Measurements from ENCODE around the gene TMEM266.

TMEM266 gene

DNA sequence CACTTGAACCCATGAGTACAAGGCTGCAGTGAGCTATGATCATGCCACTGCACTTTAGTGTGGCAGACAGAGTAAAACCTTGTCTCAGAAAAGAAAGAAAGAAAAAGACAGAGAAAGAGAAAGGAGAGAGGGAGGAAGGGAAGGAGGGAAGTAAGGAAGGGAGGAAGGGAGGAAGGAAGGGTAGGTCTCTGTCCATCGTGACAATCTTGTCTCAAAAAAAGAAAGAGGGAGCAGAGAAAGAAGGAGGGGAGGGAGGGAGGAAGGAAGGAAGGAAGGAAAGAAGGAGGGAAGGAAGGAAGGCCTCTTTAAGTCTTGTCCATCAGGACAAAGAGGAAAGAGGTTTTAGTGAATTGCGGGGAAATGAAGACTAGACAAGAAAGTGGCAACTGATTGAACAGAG lies 129.3 kb downstream of the TMEM266 start:
- no peak for DNase-seq

DNA sequence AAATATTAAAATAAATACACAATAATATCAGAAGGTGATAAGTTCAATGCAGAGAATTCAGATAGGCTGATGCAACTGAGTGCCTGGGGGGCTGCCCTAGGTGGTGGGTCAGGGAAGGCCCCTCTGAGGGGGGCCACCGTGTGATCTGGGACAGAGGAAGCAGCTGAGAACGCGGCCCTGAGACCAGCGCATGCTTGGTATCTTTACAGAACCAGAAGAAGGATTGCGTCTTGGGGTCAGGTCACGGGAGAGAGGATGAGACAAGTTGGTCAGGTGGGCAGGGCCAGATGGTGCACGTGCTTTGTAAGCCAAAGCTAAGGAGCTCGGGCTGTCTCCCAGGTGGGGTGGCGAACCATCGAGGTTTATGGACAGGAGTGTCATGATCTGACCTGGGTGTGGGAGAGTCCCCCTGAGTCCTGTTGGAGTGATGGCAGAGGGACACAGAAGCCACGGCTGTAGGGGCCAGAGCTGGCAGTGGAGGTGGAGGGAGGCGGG lies 130.3 kb downstream of the TMEM266 start:
- no peak for DNase-seq

DNA sequence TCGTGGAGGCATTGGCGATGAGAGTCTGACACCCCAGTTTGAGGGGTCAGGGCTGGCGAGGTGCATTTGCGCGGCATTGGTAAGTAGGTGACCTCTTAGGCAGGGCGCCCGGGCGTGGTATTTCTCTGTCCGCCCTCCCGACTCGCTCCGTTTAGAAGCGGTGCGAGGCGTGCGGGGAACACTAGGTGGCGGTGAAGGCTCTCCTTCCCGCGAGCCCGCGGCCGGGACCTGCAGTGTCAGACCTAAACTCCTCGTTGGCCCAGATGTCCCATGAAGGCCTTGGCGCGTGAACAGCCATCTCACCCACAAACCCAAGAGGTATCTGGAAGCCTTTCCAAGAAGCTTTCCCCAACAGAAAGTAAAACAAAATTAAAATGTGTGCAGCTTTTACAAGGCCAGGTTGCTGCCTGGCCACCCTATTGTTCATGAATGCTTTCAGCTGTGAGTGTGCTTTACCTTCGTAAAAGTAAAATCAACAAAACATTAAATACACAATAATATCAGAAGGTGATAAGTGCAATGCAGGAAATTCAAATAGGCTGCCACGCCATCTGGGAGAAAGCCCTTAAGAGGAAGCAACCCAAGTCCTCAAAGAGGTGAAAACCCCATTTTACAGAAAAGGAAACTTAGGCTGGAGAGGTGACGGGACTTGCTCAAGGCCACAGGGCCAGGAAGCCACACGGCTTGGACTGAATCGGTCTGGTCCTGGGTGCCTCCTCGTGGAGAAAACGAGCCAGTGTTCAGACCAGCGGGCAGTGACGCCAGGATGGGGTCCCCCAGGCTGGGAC lies 131.2 kb downstream of the TMEM266 start:
- peak; percentile 34 to 55 (median 44) for DNase-seq

DNA sequence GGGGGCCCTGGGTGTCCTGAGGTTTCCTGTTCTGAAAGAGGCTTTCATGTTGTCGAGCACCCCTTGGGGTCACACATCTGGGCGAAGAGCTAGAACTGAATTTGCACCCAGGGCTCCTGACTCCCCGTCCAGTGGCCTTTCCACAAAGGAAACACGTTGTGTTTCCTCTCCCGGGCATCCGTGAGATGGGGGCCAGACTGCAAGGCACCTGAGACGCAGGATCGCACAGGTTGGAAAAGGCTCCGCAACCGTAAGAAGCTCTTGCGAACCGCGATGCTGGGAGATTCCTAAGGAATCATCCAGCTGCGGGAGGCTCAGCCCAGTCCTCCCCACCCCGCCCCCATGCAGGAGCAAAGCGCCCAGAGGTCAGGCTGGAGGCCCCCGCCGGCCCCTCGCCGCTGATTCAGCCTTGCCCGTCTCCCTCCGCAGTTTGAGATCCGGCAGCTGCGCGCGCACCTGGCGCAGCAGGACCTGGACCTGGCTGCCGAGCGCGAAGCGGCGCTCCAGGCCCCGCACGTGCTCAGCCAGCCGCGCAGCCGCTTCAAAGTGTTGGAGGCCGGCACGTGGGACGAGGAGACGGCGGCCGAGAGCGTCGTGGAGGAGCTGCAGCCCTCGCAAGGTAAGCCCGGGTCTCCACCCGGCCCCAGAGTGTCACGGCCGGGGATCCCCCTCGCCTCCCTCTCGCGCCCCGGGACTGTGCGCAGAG lies 131.9 kb downstream of the TMEM266 start:
- DNase-seq: no peak

DNA sequence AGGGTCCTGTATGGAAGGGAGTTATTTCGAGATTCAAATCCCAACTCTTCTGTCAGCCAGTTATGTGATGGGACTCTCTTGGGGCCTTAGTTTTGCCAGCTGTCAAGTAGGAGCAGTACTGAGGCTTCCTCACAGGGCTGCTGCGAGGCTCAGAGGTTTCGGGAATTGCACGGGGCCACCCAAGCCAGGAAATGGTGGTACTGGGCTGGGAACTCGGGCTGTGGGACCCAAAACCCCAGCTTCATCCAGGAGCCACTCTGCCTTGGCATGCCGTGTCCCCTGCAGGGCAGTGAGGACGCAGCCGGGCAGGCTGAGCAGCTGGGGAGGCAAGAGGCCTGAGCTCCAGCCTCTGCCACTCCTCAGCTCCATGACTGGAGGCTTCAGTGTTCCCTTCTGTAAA lies 132.9 kb downstream of the TMEM266 start:
- DNase-seq: no peak

DNA sequence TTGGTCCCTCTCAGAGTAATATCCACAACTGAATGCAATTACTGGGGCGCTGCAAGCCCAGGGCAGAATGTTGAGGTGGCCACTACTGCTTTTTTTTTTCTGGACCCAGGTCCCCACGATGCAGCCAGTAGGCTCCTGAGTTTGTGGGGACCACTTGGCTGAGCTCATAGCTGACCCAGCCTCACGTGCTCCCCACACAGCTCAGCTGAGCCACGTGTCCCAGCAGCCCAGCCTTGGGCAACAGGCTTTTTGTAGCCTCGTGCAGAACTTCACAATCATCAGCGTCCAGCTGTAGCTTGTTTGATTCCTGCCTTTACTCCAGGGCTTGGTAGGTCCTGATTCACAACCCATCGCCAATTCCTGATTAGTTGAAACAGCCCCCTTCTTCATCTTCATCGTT lies 134.1 kb downstream of the TMEM266 start:
- no peak for DNase-seq

DNA sequence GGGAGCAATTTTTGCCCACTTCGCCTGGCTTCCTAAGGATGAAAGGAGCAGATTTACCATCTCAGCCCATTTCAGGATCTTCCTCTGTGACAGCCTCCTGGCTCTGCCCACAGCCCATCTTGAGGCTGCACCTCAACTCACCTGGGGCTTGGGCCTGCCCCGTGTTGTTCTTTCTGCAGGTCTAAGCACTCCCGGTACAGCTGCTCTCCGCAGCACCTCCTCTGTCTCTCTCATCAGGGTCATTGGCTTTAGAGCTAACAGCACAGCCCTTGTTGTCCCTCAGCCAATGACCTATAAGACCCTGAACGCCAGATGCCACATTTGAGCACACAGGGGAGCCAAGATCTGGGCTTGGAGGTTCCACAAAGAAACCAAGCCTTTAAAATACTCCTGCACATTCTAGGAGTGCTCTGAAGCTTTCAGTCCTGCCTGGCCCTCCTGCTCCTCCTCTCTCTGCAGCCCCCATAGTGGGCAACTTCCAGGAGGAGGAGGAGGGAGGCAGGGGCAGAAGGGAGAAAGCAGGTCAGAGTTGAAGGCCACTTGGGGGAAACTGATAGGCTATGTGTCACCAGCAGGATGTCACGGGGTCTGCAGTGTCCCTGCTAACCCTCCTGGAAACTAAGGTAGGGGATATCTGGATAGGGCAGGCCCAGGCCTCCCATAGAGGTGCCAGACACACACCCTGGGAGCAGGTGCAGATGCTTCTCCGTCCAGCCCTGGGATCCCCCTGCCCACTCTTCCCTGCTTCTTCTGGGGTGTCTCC lies 135.9 kb downstream of the TMEM266 start:
- no peak for DNase-seq

DNA sequence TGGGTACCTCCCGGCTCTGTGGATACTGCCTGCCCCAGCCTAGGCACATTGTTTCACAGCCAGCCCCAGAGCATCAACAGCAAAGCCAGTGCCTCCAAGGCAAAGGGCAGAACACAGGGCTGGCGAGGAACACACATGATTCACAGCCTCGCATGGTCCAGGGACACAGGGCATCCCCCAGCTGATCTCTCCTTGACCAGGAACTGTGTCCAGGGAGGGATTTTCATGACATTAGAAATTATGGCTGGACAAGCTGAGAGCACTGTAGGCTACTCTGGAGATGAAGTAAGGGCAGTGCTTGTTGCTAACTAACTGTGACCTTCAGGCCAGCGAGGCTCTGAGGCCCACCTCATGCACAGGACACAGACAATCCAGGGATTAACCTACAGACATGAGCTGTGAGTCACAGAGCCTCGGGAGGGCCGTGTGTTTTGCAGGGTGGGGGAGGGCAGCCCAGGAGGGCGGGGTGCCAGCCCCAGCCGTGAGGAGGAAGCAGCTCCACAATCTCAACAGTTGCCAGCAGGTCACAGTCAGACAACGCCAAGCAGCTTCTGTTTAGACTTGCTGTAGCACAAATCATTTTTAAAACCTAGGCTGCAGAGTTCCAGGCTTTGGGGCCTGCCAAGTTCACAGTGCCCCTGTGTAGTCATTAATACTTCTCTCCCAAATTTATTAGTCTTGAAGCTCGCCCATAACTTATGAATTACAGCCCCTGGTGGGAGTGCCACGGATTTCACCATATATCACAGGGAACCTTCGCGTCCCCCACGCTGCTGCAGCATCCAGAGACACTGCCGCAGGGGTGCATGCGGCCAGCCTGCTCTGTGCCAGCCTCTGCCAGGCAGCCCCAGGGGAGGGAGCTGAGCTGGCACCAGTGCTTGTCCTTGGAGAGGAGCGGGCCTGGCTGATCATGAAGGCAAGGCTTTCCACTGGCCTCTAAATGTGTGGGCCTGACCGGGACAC lies 136.8 kb downstream of the TMEM266 start:
- DNase-seq: no peak

DNA sequence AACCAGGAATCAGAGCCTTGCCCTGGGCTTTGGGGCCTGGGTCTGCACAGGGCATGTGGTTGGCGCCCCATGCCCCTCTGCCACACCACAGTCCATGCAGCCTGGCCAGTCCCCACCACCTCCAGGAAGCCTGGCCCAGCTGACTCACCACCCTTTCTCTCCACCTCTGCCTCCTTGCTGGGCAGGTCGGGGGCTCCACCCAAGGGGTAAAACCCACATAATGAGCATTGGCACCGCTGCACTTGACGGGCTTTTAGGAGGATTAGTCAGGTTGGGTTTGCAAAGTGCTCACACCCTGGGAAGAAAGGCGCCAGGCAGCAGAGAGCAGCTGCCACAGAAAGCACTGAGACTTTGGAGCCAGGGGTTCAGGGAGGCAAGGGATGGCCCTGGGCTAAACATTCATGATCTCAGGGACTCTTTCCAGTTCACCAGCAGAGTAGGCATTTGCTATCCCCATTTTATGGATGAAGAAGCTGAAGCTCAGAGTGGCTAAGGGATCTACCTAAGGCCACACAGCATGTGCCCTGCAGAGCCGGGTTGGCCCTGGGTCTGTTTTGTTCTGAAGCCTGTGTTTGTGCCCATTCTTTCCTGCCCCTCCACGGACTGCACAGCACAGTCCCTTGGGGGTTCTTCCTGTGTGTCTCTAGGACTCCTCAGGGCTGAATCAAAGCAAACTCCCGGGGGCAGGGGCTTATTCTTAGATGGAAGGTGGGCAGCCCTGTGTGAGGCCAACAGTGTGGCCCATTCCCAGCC lies 138.1 kb downstream of the TMEM266 start:
- no peak for DNase-seq

DNA sequence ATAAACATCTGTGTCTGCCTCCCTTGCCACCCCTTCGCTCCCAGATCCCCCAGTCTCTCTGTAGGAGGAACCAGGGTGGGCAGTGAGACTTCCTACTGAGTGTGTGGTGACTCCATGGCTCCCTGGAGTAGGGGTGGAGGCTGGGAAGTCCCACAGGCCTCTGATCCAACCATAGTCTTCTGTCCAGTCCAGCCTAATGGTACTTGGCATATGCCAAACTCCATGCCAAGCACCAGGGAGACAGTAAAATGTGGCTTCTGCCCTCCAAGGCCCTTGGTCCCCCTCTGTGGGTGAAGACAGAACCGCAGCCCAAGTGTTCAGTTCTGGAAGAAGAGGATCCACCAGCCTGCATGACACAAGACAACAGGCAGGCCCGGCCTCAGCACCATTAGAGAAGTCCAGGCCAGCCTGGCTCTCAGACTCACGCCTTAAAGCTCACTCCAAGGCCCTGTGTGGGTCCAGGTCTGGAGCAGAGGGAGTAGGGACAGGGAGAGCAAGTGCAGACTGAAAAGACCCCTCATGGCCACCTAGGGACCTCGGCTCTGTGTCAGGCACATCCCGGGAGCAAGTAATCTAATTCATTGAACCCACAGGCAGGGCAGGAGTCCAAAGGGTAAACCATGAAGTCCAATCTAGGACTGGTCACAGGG lies 138.8 kb downstream of the TMEM266 start:
- no peak for DNase-seq

DNA sequence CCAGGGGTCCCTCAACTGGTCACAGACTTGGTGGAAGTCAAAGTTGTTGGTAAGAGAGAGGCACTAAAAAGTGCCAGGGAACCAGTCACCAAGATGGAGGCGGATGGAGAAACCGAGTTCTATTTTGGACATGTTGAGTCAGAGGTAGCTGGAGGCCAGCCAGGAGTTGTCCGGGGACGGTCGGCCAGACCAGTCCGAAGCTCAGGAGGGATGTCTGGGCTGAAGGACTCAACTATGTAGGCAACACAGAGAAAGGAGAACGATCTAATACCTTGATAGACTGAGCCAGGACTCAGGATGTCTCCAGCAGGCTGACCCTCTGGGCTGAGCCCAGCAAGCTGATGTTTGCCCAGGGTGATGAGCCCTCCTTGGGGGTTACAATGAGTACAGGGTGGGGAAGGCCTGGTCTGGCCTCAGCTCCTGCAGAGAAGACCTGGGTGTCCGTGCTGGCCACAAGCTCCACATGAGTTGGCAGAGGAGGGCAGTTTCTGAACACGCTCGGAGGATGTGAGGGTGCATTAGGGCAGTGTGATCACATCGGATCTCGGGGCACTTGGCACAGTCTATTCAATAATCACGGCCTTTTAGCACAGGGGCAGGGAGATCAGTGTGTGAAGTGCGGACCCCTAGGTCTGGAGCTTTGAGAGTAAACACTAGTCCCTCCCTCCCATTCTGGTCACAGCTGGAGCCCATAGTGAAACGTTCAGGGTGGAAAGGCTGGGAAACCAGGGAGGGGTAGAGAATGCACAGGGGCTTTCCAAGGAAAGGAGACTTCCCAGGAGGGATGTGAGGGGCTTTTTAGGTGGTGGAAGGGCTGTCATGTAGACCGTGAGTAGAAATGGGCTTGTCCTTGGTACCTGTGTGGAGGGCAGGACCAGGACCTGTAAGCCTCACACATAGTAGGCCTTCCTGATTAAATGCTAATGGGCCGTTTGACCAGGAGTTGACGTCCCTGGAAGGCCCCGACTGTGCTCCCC lies 139.6 kb downstream of the TMEM266 start:
- DNase-seq: no peak

DNA sequence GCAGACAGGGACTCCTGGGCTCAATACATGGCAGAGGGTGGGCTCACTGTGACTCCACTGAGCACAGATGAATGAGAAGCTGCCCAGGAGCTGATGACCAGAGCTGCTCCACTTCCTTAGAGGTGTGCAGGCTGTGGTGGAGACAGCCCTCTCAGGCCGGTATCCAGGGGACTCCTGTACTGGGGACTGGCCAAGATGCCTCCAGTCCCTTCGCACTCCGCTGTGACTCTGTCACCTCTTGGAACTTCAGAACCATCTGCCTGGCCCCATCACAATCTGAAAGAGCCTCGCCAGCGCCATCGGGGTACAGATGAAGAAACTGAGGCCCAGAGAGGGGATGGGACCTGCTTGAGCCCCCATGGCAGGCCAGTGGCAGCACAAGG lies 140.3 kb downstream of the TMEM266 start:
- no peak for DNase-seq

DNA sequence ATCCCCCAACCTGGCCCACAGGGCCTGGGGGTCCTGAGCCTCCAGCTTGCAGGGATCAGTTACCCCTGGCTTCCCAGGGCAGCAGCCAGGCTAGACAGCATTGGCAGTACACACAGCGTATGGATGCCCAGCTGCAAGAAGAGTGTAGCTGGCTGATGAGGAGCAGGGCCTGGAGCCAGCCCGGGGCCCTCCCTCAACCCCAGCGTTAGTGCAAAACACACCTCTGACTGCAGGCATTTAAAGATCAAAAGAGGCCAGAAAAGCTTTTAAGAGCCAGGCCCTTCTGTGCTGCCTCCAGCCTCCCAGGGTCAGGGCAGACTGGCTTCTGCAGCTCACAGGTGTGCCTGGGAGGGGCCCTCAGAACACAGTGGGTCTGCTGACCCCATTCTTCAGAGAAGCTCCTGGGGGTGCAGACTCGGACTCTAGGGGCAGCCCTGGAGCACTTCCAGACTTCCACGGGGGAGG lies 140.9 kb downstream of the TMEM266 start:
- no peak for DNase-seq

DNA sequence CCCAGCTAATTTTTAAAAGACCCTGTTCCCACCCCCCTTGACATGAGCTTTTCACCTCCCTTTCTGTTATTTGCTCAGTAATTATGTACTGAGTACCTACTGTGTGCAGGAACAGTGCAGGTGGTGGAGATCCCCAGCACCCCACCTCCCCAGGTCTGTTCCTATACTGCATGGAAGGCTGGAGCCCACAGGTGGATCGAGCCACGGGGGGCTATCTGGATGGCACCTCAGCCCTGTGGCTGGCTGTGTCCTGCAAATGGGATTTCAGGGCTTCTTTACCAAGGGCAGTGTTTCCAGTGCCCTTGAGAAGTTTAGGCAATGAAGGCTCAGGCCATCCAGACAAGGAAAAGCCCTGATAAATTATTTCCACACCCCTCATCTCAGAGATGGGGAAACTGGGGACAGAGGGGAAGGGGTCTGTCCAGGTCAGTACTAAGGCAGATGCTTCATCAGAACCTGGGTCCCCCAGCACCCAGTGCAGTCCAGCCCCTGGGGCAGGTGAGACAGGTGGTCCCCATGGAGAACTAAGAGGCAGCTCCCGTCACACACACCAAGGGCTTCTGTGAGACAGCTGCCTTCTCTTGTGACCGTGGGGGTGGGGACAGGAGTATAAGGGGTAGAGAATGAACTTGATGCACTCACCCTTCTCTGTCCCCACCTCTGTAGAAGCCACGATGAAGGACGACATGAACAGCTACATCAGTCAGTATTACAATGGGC lies 141.9 kb downstream of the TMEM266 start:
- no peak for DNase-seq

DNA sequence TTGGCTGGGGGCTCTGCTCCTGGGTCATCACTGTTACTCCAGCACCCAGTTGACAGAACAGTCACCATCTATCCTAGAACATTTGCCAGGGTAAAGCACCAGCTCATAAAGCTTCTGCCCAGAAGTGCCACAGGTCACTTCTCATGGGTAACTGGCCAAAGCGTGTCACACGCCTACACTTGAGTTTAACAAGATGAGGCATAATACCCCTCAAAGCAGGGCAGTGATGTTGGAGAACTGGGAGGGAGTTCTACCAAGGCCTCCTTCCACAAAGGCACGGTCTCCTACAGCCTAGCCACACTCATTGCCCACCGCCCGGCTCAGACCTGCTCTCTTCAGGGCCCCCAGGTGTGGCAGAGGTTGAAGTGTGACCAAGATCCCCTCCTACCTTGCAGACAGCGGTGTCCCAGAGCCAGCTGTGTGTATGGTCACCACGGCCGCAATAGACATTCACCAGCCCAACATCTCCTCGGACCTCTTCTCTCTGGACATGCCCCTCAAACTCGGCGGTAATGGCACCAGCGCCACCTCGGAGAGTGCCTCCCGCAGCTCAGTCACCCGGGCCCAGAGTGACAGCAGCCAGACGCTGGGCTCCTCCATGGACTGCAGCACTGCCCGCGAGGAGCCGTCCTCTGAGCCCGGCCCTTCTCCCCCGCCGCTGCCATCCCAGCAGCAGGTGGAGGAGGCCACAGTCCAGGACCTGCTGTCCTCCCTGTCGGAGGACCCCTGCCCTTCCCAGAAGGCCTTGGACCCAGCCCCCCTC lies 143.7 kb downstream of the TMEM266 start:
- no peak for DNase-seq

DNA sequence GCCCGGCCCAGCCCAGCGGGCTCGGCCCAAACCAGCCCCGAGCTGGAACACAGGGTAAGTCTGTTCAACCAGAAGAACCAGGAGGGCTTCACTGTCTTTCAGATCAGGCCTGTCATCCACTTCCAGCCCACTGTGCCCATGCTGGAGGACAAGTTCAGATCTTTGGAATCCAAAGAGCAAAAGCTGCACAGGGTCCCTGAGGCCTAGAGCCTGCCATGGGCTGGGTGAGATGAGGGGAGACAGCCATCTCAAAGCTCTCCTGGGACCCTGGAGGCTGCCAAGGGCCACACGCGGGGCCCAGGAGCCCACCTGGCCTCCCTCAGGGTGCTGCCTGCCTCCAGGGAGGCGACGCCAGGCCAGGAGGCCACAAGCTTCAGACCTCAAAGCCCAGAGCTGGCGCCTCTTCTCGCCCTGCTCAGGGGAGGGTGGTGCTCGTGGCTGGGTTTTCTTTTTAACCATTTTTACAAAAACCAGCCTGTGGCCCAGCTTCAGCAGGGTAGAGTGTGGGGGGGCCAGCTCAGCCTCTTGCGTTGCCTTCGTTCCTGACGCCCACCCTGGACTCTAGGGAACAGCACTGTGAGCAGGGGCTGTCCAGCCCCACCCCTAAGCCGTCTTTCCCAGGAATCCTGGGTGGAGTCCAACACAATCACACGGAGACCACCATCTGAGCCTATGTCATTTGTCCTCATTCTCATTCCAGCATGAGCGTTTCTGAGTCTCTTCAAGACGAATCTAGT lies 144.5 kb downstream of the TMEM266 start:
- DNase-seq: no peak

DNA sequence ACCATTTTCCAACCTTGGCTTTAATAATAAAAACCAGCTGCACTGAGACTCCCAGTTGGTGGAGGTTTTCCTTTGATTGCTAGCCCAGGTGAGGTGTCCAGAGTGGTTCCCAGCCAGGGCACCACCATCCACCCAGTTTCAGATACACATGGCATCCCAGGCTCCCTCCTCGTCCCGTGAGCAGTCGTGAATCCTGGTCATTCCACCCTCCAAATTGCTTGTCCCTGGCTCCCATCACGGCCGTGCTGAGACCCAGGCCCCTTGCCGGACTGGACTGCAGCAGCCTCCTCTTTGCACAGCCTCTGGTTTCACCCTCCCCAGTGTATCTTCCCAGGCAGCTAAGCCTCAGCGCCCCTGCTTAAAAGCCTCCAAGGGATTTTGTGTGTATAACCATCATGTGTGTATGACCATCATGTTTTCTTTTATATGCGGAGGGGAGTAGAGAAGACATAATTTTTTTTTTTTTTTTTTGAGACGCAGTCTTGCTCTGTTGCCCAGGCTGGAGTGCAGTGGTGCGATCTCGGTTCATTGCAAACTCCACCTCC lies 145.2 kb downstream of the TMEM266 start:
- DNase-seq: no peak
